Thoracic aorta (tissue), 2 donors: ENCODE results near the gene EXOSC9. TPM values are rescaled to one million over a fixed set of nuclear protein-coding genes. Genes with fewer than 3 reads are reported as not detected.

Source experiments
- ATAC-seq: fragments of 150-250 bp; one replicate; pipeline ENCODE4 v1.8.0; 2017; ENCODE audit warnings: low read depth; ENCODE audit not compliant: insufficient number of reproducible peaks, low FRiP score
- DNase-seq: peaks from one replicate; pipeline ENCODE4 v3.0.0-alpha.2; 2020; ENCODE audit warnings: low spot score
- H3K27ac ChIP-seq, 2 donors: fragments of 200-600 bp; sonication (generic); 1 replicate in 1 of 2; 2 replicates in 1 of 2; pipeline ENCODE4 v1.5.1; 2016; ENCODE audit warnings: mild to moderate bottlenecking in 2 of 2, moderate library complexity in 2 of 2
- H3K27me3 ChIP-seq: fragments of 200-600 bp; sonication (generic); replicated peaks from 2 replicates; pipeline ENCODE4 v1.6.0; 2016; ENCODE audit warnings: mild to moderate bottlenecking; ENCODE audit not compliant: insufficient read depth
- H3K36me3 ChIP-seq: fragments of 200-600 bp; sonication (generic); one replicate; pipeline ENCODE4 v1.5.1; 2016
- H3K4me1 ChIP-seq, 2 donors: fragments of 200-600 bp; sonication (generic); 1 replicate in 1 of 2; 2 replicates in 1 of 2; pipeline versions ENCODE4 v1.5.1 to v1.6.0; 2016; ENCODE audit warnings: low read depth in 2 of 2, mild to moderate bottlenecking in 1 of 2; ENCODE audit not compliant: control insufficient read depth in 1 of 2
- H3K4me3 ChIP-seq: fragments of 200-600 bp; sonication (generic); 2 replicates; pipeline ENCODE4 v1.5.1; 2016; ENCODE audit warnings: mild to moderate bottlenecking
- H3K9me3 ChIP-seq: fragments of 200-600 bp; sonication (generic); 2 replicates; pipeline ENCODE4 v1.5.1; 2016
- CTCF ChIP-seq: fragments of 200-600 bp; sonication (generic); IDR thresholded peaks from one replicate; pipeline ENCODE4 v1.5.1; 2019; ENCODE audit warnings: antibody characterized with exemption
- total RNA-seq, 2 donors: library from RNA; depleted of rRNA; stranded (reverse); fragments of >200 nt; gene quantifications; one replicate each; pipeline versions ENCODE4 v1.1.0 to v1.2.3, GENCODE V29; 2016

The EXOSC9 gene
- total RNA-seq, 2 donors from 2014 or later: 25.3 to 27.8 TPM

- Histone ChIP-seq H3K9me3 (no peaks in the 10 kb centered on the region), H3K27me3 (no peaks in the 10 kb centered on the region), H3K36me3 (peaks cover 11% of the 10 kb centered on the region), H3K4me1 (no peaks in the 10 kb centered on the region), H3K4me3 (no peak overlapping the region), H3K27ac (no peak overlapping the region)
- no peak for DNase-seq
- ATAC-seq: no peak
- TF ChIP-seq CTCF: no peak
Observed at GRCh38 chr4:121829511-121829910, 28.4 kb downstream of the EXOSC9 start.

- no peaks in the 10 kb centered on the region for H3K4me1 ChIP-seq
- DNase-seq: no peak
- ATAC-seq: no peak
- no peaks in the 10 kb centered on the region for H3K9me3 ChIP-seq
- peaks cover 10% of the 10 kb centered on the region for H3K36me3 ChIP-seq
- no peak overlapping the region for H3K4me3 ChIP-seq
- H3K27me3 ChIP-seq: no peaks in the 10 kb centered on the region
- H3K27ac ChIP-seq: no peak overlapping the region
- no peak for TF ChIP-seq CTCF
Observed at GRCh38 chr4:121838136-121838535, 37.0 kb downstream of the EXOSC9 start.

- Histone ChIP-seq H3K27ac (no peak overlapping the region), H3K4me1 (no peaks in the 10 kb centered on the region), H3K9me3 (no peaks in the 10 kb centered on the region), H3K36me3 (peaks cover 16% of the 10 kb centered on the region), H3K4me3 (no peak overlapping the region), H3K27me3 (no peaks in the 10 kb centered on the region)
- ATAC-seq (no peak), DNase-seq (no peak)
- TF ChIP-seq CTCF: no peak
Observed at GRCh38 chr4:121842862-121843261, 41.7 kb downstream of the EXOSC9 start.

- H3K4me3 ChIP-seq: no peak overlapping the region
- H3K36me3 ChIP-seq: peaks cover 20% of the 10 kb centered on the region
- no peaks in the 10 kb centered on the region for H3K27me3 ChIP-seq
- ATAC-seq: no peak
- H3K4me1 ChIP-seq: no peaks in the 10 kb centered on the region
- H3K9me3 ChIP-seq: no peaks in the 10 kb centered on the region
- no peak for DNase-seq
- no peak for TF ChIP-seq CTCF
- H3K27ac ChIP-seq: no peak overlapping the region
Observed at GRCh38 chr4:121846662-121847061, 45.5 kb downstream of the EXOSC9 start.

GRCh38 chr4:121851354-121851753, 50.2 kb downstream of the EXOSC9 start:
- ATAC-seq (no peak), DNase-seq (no peak)
- peaks cover 14% of the 10 kb centered on the region for H3K36me3 ChIP-seq
- TF ChIP-seq CTCF: no peak
- no peaks in the 10 kb centered on the region for H3K27me3 ChIP-seq
- H3K4me1 ChIP-seq: no peaks in the 10 kb centered on the region
- H3K4me3 ChIP-seq: no peak overlapping the region
- no peaks in the 10 kb centered on the region for H3K9me3 ChIP-seq
- H3K27ac ChIP-seq: no peak overlapping the region
